H1 (cell line): Measurements from ENCODE around the gene DGCR8. TPM values are rescaled to one million over a fixed set of nuclear protein-coding genes. Genes with fewer than 3 reads are reported as not detected.

Experiments used
- CTCF ChIA-PET: fragments of 300-600 bp; sonication (Branson Sonifier 250); formaldehyde crosslinking; loops from one replicate; lab custom pipeline; 2021; ENCODE audit not compliant: partially characterized antibody; lab: Charles Lee
- POLR2A ChIA-PET: fragments of 300-600 bp; sonication (Branson Sonifier 250); formaldehyde crosslinking; loops from one replicate; lab custom pipeline; 2021; ENCODE audit warnings: inconsistent platforms; ENCODE audit not compliant: partially characterized antibody; lab: Charles Lee
- DNase-seq, 2 experiments: peaks; one replicate each; pipeline versions ENCODE4 v3.0.0 to v3.0.0-alpha.2; 2010 to 2022; ENCODE audit warnings: low spot score in 2 of 2, low read depth in 1 of 2, mixed read lengths in 1 of 2
- FAIRE-seq: peaks from 2 replicates; lab custom pipeline; 2011; peaks lifted over from hg19 to GRCh38; lab: Jason Lieb, UNC
- H2AFZ ChIP-seq: 2 replicates; pipeline ENCODE4 v1.8.1; 2012; ENCODE audit warnings: low read length, inconsistent platforms
- H2AK5ac ChIP-seq: 2 replicates; pipeline ENCODE4 v1.6.1; 2013; ENCODE audit warnings: low read depth, low read length
- H2BK120ac ChIP-seq: replicated peaks from 2 replicates; pipeline ENCODE3; 2013; ENCODE audit warnings: low read depth, low read length, inconsistent platforms
- H2BK12ac ChIP-seq: 2 replicates; pipeline ENCODE4 v1.6.1; 2013; ENCODE audit warnings: low read depth, low read length
- H2BK15ac ChIP-seq: 2 replicates; pipeline ENCODE4 v1.6.1; 2013; ENCODE audit warnings: low read length
- H2BK20ac ChIP-seq: 2 replicates; pipeline ENCODE4 v1.6.1; 2013; ENCODE audit warnings: low read length
- H2BK5ac ChIP-seq: 2 replicates; pipeline ENCODE4 v1.6.1; 2013; ENCODE audit warnings: low read depth, low read length
- H3K14ac ChIP-seq: 2 replicates; pipeline ENCODE4 v1.6.1; 2013; ENCODE audit warnings: inconsistent platforms; ENCODE audit not compliant: insufficient read length
- H3K18ac ChIP-seq: 2 replicates; pipeline ENCODE4 v1.6.1; 2013; ENCODE audit warnings: low read length; ENCODE audit errors: extremely low read depth
- H3K23ac ChIP-seq: 2 replicates; pipeline ENCODE4 v1.6.1; 2013; ENCODE audit warnings: inconsistent platforms; ENCODE audit not compliant: insufficient read length
- H3K23me2 ChIP-seq: 2 replicates; pipeline ENCODE4 v1.6.1; 2013; ENCODE audit warnings: low read depth, low read length
- H3K27ac ChIP-seq: 2 replicates; pipeline ENCODE4 v1.6.1; 2011; ENCODE audit warnings: low read depth, low read length, inconsistent platforms
- H3K27me3 ChIP-seq, 4 experiments: replicated peaks in 1 of 4; 1 replicate in 1 of 4; 2 replicates in 3 of 4; pipeline versions ENCODE4 v1.6.1 to v1.8.1; 2011 to 2013; ENCODE audit warnings: low read length in 3 of 4, mild to moderate bottlenecking in 3 of 4, inconsistent platforms in 2 of 4, mixed read lengths in 2 of 4, moderate library complexity in 1 of 4; ENCODE audit not compliant: control insufficient read depth in 3 of 4, insufficient read depth in 3 of 4; ENCODE audit errors: extremely low read depth in 1 of 4
- H3K36me3 ChIP-seq, 4 experiments: 2 replicates each; pipeline versions ENCODE4 v1.6.1 to v1.8.1; 2011 to 2013; ENCODE audit warnings: mild to moderate bottlenecking in 4 of 4, low read length in 3 of 4, moderate library complexity in 2 of 4, control low read depth in 1 of 4, inconsistent platforms in 1 of 4; ENCODE audit not compliant: insufficient read depth in 4 of 4, control insufficient read depth in 2 of 4
- H3K4ac ChIP-seq: replicated peaks from 2 replicates; pipeline ENCODE3; 2013; ENCODE audit warnings: low read length, low read depth, mixed read lengths, inconsistent platforms; ENCODE audit not compliant: insufficient read length
- H3K4me1 ChIP-seq, 4 experiments: replicated peaks in 1 of 4; 1 replicate in 1 of 4; 2 replicates in 3 of 4; pipeline versions ENCODE4 v1.6.1 to v1.8.1; 2011 to 2013; ENCODE audit warnings: low read length in 3 of 4, inconsistent platforms in 2 of 4, mixed read lengths in 1 of 4; ENCODE audit not compliant: insufficient read depth in 4 of 4, control insufficient read depth in 3 of 4
- H3K4me2 ChIP-seq, 2 experiments: 2 replicates each; pipeline versions ENCODE4 v1.6.1 to v1.8.1; 2011 to 2013; ENCODE audit warnings: low read depth in 2 of 2, low read length in 2 of 2, control low read depth in 1 of 2, inconsistent platforms in 1 of 2, mild to moderate bottlenecking in 1 of 2; ENCODE audit not compliant: insufficient read depth in 1 of 2
- H3K4me3 ChIP-seq, 4 experiments: fragments of 200-600, 300-600 bp in 1 of 4; sonication (generic), shearing (Covaris generic), sonication (Bioruptor Twin) in 1 of 4; 2 replicates each; pipeline versions ENCODE4 v1.5.1 to v1.8.1; 2011 to 2016; ENCODE audit warnings: low read length in 4 of 4, low read depth in 3 of 4, control low read depth in 2 of 4, inconsistent platforms in 2 of 4, mild to moderate bottlenecking in 2 of 4, mixed read lengths in 1 of 4, moderate library complexity in 1 of 4; ENCODE audit not compliant: insufficient read depth in 2 of 4; ENCODE audit errors: extremely low read depth in 1 of 4
- H3K56ac ChIP-seq: replicated peaks from 2 replicates; pipeline ENCODE3; 2013; ENCODE audit warnings: low read depth, mild to moderate bottlenecking, mixed read lengths, low read length, inconsistent platforms; ENCODE audit not compliant: insufficient read length
- H3K79me1 ChIP-seq: 2 replicates; pipeline ENCODE4 v1.6.1; 2013; ENCODE audit warnings: low read depth, low read length, control low read depth
- H3K79me2 ChIP-seq, 2 experiments: 2 replicates each; pipeline versions ENCODE4 v1.6.1 to v1.8.1; 2012 to 2013; ENCODE audit warnings: low read length in 2 of 2, mild to moderate bottlenecking in 2 of 2, inconsistent platforms in 1 of 2; ENCODE audit not compliant: insufficient read depth in 2 of 2, control insufficient read depth in 1 of 2
- H3K9ac ChIP-seq, 4 experiments: replicated peaks in 1 of 4; 1 replicate in 1 of 4; 2 replicates in 3 of 4; pipeline versions ENCODE4 v1.6.1 to v1.8.1; 2011 to 2013; ENCODE audit warnings: low read depth in 3 of 4, low read length in 3 of 4, control low read depth in 2 of 4, mild to moderate bottlenecking in 2 of 4, moderate library complexity in 2 of 4, inconsistent platforms in 1 of 4; ENCODE audit errors: extremely low read depth in 1 of 4
- H3K9me3 ChIP-seq, 2 experiments: 2 replicates each; pipeline versions ENCODE4 v1.6.1 to v1.8.1; 2012 to 2013; ENCODE audit warnings: mild to moderate bottlenecking in 2 of 2, moderate library complexity in 2 of 2, control low read depth in 1 of 2, inconsistent platforms in 1 of 2, low read depth in 1 of 2, low read length in 1 of 2, mixed read lengths in 1 of 2; ENCODE audit not compliant: insufficient read depth in 2 of 2
- H4K20me1 ChIP-seq, 2 experiments: replicated peaks in 1 of 2; 2 replicates each; pipeline versions ENCODE3 to v1.8.1; 2011 to 2013; ENCODE audit warnings: inconsistent platforms in 2 of 2, low read length in 2 of 2, mild to moderate bottlenecking in 1 of 2; ENCODE audit not compliant: insufficient read depth in 2 of 2, control insufficient read depth in 1 of 2
- H4K5ac ChIP-seq: 2 replicates; pipeline ENCODE4 v1.6.1; 2013; ENCODE audit warnings: low read length, low read depth, mixed read lengths, inconsistent platforms; ENCODE audit not compliant: insufficient read length
- H4K8ac ChIP-seq: 2 replicates; pipeline ENCODE4 v1.8.0; 2013; ENCODE audit warnings: mild to moderate bottlenecking, moderate library complexity, low read length, inconsistent platforms; ENCODE audit not compliant: insufficient read depth; ENCODE audit errors: extremely low read depth
- H4K91ac ChIP-seq: replicated peaks from 2 replicates; pipeline ENCODE3; 2013; ENCODE audit warnings: low read length, mixed read lengths, inconsistent platforms; ENCODE audit not compliant: insufficient read length
- CBX5 ChIP-seq: fragments of 300-800, 300-1000 bp; sonication (generic); IDR thresholded peaks from 2 replicates; pipeline ENCODE4 v1.7.1; 2016; ENCODE audit warnings: antibody characterized with exemption, low read length, low read depth
- CBX8 ChIP-seq: fragments of 300-800, 300-1000 bp; sonication (generic); IDR thresholded peaks from 2 replicates; pipeline ENCODE4 v1.7.1; 2016; ENCODE audit warnings: low read depth, low read length, borderline replicate concordance
- GABPA ChIP-seq: IDR thresholded peaks from 2 replicates; pipeline ENCODE4 v1.6.1; 2011; ENCODE audit warnings: mild to moderate bottlenecking, low read length, moderate library complexity, borderline replicate concordance; ENCODE audit not compliant: insufficient read depth
- GTF2F1 ChIP-seq: IDR thresholded peaks from 2 replicates; pipeline ENCODE4 v1.6.1; 2012; ENCODE audit warnings: low read depth, low read length, improper control_type of control experiment, borderline replicate concordance
- KDM1A ChIP-seq: fragments of 200-600, 300-600 bp; sonication (generic); IDR thresholded peaks from 2 replicates; pipeline ENCODE4 v1.7.1; 2016; ENCODE audit warnings: mild to moderate bottlenecking, low read length, borderline replicate concordance
- NANOG ChIP-seq: IDR thresholded peaks from 2 replicates; pipeline ENCODE4 v1.6.1; 2011; ENCODE audit warnings: low read length, low read depth, mild to moderate bottlenecking, inconsistent platforms; ENCODE audit not compliant: insufficient read depth, poor library complexity, severe bottlenecking
- PHF8 ChIP-seq: fragments of 200-600 bp; sonication (generic); conservative IDR thresholded peaks from 2 replicates; pipeline ENCODE4 v1.7.1; 2012; ENCODE audit warnings: low read depth, mild to moderate bottlenecking, inconsistent platforms, low read length, moderate library complexity
- POLR2A ChIP-seq, 2 experiments: IDR thresholded peaks; 1 replicate in 1 of 2; 2 replicates in 1 of 2; pipeline ENCODE4 v1.6.1; 2011; ENCODE audit warnings: low read depth in 2 of 2, low read length in 2 of 2, mild to moderate bottlenecking in 2 of 2; ENCODE audit errors: control extremely low read depth in 1 of 2
- SIX5 ChIP-seq: IDR thresholded peaks from 2 replicates; pipeline ENCODE4 v1.6.1; 2011; ENCODE audit warnings: mild to moderate bottlenecking, low read depth, low read length
- TAF7 ChIP-seq: optimal IDR thresholded peaks from 2 replicates; pipeline ENCODE3; 2011; ENCODE audit warnings: low read depth, mild to moderate bottlenecking, inconsistent platforms, low read length, moderate library complexity, borderline replicate concordance
- ZNF274 ChIP-seq: IDR thresholded peaks from 2 replicates; pipeline ENCODE4 v1.7.0; 2012; ENCODE audit warnings: low read length, borderline replicate concordance; ENCODE audit errors: extremely low read depth
- WGBS, 2 experiments: shearing (Covaris generic) in 1 of 2; methylation state at CpG; one replicate each; pipeline versions ENCODE4 v1.1.6 to v1.1.7; 2013 to 2015; ENCODE audit warnings: low lambda C conversion rate in 2 of 2, mixed read lengths in 2 of 2, inconsistent platforms in 1 of 2, low coverage in 1 of 2, missing lambda C conversion rate in 1 of 2; ENCODE audit not compliant: insufficient replicate concordance in 2 of 2, insufficient coverage in 1 of 2, insufficient read length in 1 of 2; ENCODE audit errors: extremely low coverage in 1 of 2, missing lambda C conversion rate in 1 of 2; 5-methylcytosine and 5-hydroxymethylcytosine counted together
- polyA plus RNA-seq, 7 experiments: library from polyadenylated mRNA; depleted of rRNA in 3 of 7; stranded (reverse) in 5 of 7; unstranded in 2 of 7; fragments of >200 nt in 5 of 7; fragments of 200-250 nt in 2 of 7; gene quantifications; 1 replicate in 5 of 7; 2 replicates in 1 of 7; 4 replicates in 1 of 7; pipeline versions ENCODE4 v1.2.1 to v1.2.3, GENCODE V29; 2011 to 2013; ENCODE audit warnings: missing spikeins in 2 of 7, mixed read lengths in 2 of 7
- total RNA-seq: library from RNA; stranded (reverse); fragmentation: NEBNext Ultra II Directional; extraction: Animal tissue kit (Norgen Biotek cat#: 25700); gene quantifications from 2 replicates; pipeline ENCODE4 v1.2.1, GENCODE V29; 2021

The DGCR8 gene
- total and polyA plus RNA-seq, 2 of the 8 experiments (the other 6 are each of a cell fraction or from before 2014, with no cell fraction given) = 23.7 to 43.7 TPM

- H3K4me3 ChIP-seq = no peak overlapping the region
- CTCF ChIA-PET = interaction anchor here (0.6 to 2.6 kb wide), 7 partner anchors 10 to 167 kb away, joined by 3 to 18 read pairs (median 6); partner anchors contain the start of gene TRMT2A
- peaks cover 19 to 36% of the 10 kb centered on the region in 2 experiments for H4K20me1 ChIP-seq
- H3K79me2 ChIP-seq = peaks cover 0 to 12% of the 10 kb centered on the region in 2 experiments; a peak in 1 of 4 replicates
- H3K4me2 ChIP-seq = no peak overlapping the region
- H3K23me2 ChIP-seq = peaks cover 7% of the 10 kb centered on the region; the same call in 1 of the 2 replicates
- no peak overlapping the region for H3K14ac ChIP-seq
- no peaks in the 10 kb centered on the region; a peak in 2 of 7 replicates for H3K27me3 ChIP-seq
- H2BK15ac ChIP-seq = no peak overlapping the region
- H2BK20ac ChIP-seq = no peak overlapping the region
- FAIRE-seq (no peak), DNase-seq (peak in 1 of 2 experiments; percentile 76)
- no peak overlapping the region for H3K18ac ChIP-seq
- no peak overlapping the region for H4K91ac ChIP-seq
- H4K5ac ChIP-seq = no peak overlapping the region
- peaks cover 20 to 38% (median 25%) of the 10 kb centered on the region in 4 experiments for H3K36me3 ChIP-seq
- H2AFZ ChIP-seq = no peak overlapping the region
- no peak overlapping the region for H3K27ac ChIP-seq
- H2BK120ac ChIP-seq = no peak overlapping the region
- peak overlapping the region; percentile 44 for H3K4ac ChIP-seq
- no peak overlapping the region for H3K9ac ChIP-seq
- no peak overlapping the region for H2BK12ac ChIP-seq
- POLR2A ChIA-PET = interaction anchor here (0.8 to 8.3 kb wide), 20 partner anchors 9 to 172 kb away, joined by 3 to 223 read pairs (median 6); partner anchors contain the start of genes DGCR8, RANBP1, TANGO2 and TRMT2A
- H2BK5ac ChIP-seq = 0 out of 2 replicates have a peak overlapping the region, but pooled peaks have one; percentile 16
- H4K8ac ChIP-seq = 0 out of 2 replicates have a peak overlapping the region, but pooled peaks have one; percentile 53
- peaks cover 0 to 12% (median 7%) of the 10 kb centered on the region in 4 experiments; a peak in 4 of 7 replicates for H3K4me1 ChIP-seq
- no peak overlapping the region for H3K23ac ChIP-seq
- H3K56ac ChIP-seq = no peak overlapping the region
- H3K9me3 ChIP-seq = no peaks in the 10 kb centered on the region
- H2AK5ac ChIP-seq = no peak overlapping the region
- WGBS, 2 experiments = 85% methylated on average over 18 of the region's 18 CpGs; no CpG with 5 or more reads in 1 of the 2 experiments
- H3K79me1 ChIP-seq = peaks cover under 1% of the 10 kb centered on the region
- TF ChIP-seq TAF7 (no peak), KDM1A (no peak), GTF2F1 (no peak), NANOG (no peak), POLR2A (IDR thresholded peaks at IDR 0.05; ENCODE audit: control extremely low read depth in 1 of 2, low read depth in 2 of 2, low read length in 2 of 2) (peak in 1 of 2 experiments; percentile 21; a peak in 1 of 3 replicates), CBX5 (no peak), SIX5 (no peak), PHF8 (no peak), ZNF274 (no peak), CBX8 (no peak), GABPA (no peak)
These were observed 49.1 kb downstream of the DGCR8 start for GRCh38 chr22:20128902-20129746.
